Endodermal cell (in vitro differentiated cells): ENCODE data around the gene LRRFIP1. TPM values are rescaled to one million over a fixed set of nuclear protein-coding genes. Genes with fewer than 3 reads are reported as not detected.

ENCODE experiments used
- DNase-seq: peaks from one replicate; pipeline ENCODE4 v3.0.0-alpha.2; 2017
- H3K27ac ChIP-seq: 2 replicates; pipeline ENCODE4 v1.5.1; 2013; ENCODE audit warnings: mild to moderate bottlenecking, low read depth, low read length, moderate library complexity
- H3K27me3 ChIP-seq: 2 replicates; pipeline ENCODE4 v1.6.1; 2013; ENCODE audit warnings: mild to moderate bottlenecking, low read length, moderate library complexity; ENCODE audit not compliant: insufficient read depth, control insufficient read depth, poor library complexity, severe bottlenecking
- H3K36me3 ChIP-seq: 2 replicates; pipeline ENCODE4 v1.7.0; 2013; ENCODE audit warnings: mild to moderate bottlenecking, low read length, moderate library complexity; ENCODE audit not compliant: control insufficient read depth, insufficient read depth
- H3K4me1 ChIP-seq: one replicate; pipeline ENCODE4 v1.7.0; 2013; ENCODE audit warnings: low read length; ENCODE audit not compliant: control insufficient read depth, insufficient read depth
- H3K4me3 ChIP-seq: 2 replicates; pipeline ENCODE4 v1.5.1; 2013; ENCODE audit warnings: mild to moderate bottlenecking, low read length, moderate library complexity
- H3K9ac ChIP-seq: 2 replicates; pipeline ENCODE4 v1.6.1; 2013; ENCODE audit warnings: mild to moderate bottlenecking, low read length, moderate library complexity; ENCODE audit not compliant: poor library complexity, severe bottlenecking; ENCODE audit errors: extremely low read depth
- H3K9me3 ChIP-seq: 2 replicates; pipeline ENCODE4 v1.6.1; 2013; ENCODE audit warnings: mild to moderate bottlenecking, low read length, moderate library complexity; ENCODE audit not compliant: control insufficient read depth
- H3K27ac Mint-ChIP-seq: 2 replicates; pipeline ENCODE4 v1.8.0; 2020; ENCODE audit warnings: mixed read lengths
- H3K27me3 Mint-ChIP-seq: 2 replicates; pipeline ENCODE4 v1.8.0; 2021; ENCODE audit warnings: mild to moderate bottlenecking, mixed read lengths; ENCODE audit not compliant: insufficient read depth
- H3K36me3 Mint-ChIP-seq: 2 replicates; pipeline ENCODE4 v1.8.0; 2020; ENCODE audit warnings: low read depth, mixed read lengths
- H3K4me1 Mint-ChIP-seq: 2 replicates; pipeline ENCODE4 v1.8.0; 2020; ENCODE audit warnings: mixed read lengths
- H3K4me3 Mint-ChIP-seq: 2 replicates; pipeline ENCODE4 v1.8.0; 2020; ENCODE audit warnings: mild to moderate bottlenecking, moderate library complexity, mixed read lengths
- H3K9me3 Mint-ChIP-seq: 2 replicates; pipeline ENCODE4 v1.8.0; 2020; ENCODE audit warnings: mild to moderate bottlenecking, mixed read lengths
- WGBS, 2 experiments: methylation state at CpG; one replicate each; pipeline versions ENCODE4 v1.1.5 to v1.1.7; 2013; ENCODE audit warnings: missing lambda C conversion rate in 2 of 2, mixed read lengths in 1 of 2; ENCODE audit not compliant: insufficient coverage in 1 of 2, insufficient read length in 1 of 2; 5-methylcytosine and 5-hydroxymethylcytosine counted together
- total RNA-seq, 2 donors: library from RNA; stranded (reverse); fragmentation: NEBNext Ultra II Directional in 1 of 2; extraction: Animal tissue kit (Norgen Biotek cat#: 25700) in 1 of 2; gene quantifications; 2 replicates in 1 of 2; 3 replicates in 1 of 2; pipeline ENCODE4 v1.2.1, GENCODE V29; 2021
- TF ChIP-seq, protein P1 (sequence below): fragments of 200-600 bp; sonication (generic); conservative IDR thresholded peaks from 2 replicates; pipeline ENCODE4 v1.5.0; 2021; ENCODE audit warnings: antibody characterized with exemption, mild to moderate bottlenecking

Gene LRRFIP1
- total RNA-seq, 2 donors from 2014 or later: 102 to 132 TPM

DNA sequence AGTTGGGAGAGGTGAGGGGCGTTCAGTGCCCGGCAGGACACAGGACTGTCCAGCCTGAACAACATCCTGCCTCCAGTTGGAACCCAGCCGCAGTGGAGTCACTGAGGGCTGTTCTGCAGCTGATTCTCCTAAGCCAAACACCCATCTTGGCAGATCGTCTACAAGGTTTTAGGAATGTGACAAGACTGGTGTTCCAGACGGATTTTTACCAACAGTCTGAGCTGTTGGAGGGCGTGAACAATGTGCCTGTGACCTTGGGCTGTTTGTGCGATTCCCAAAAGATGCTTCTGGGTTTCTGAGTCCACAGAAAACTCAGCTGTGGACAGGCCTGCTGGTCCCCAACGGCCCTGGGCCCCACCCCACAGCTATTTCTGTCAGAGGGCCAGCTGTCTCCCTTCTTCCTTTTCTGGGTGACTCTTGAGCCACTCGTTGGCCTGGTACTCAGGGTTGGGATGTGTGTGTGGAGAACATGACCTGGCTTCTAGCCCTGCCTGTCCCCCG is 5.7 kb downstream of the LRRFIP1 start:
- Histone ChIP-seq H3K36me3 (peaks cover 93% of the 10 kb centered on the region), H3K27ac (no peak overlapping the region), H3K4me3 (no peak overlapping the region), H3K9ac (no peak overlapping the region), H3K27me3 (no peaks in the 10 kb centered on the region), H3K9me3 (peaks cover 47% of the 10 kb centered on the region), H3K4me1 (peaks cover 6% of the 10 kb centered on the region)
- DNase-seq: no peak
- Mint-ChIP-seq H3K27me3 (no peaks in the 10 kb centered on the region), H3K4me1 (peaks cover 30% of the 10 kb centered on the region), H3K9me3 (peaks cover 38% of the 10 kb centered on the region), H3K27ac (no peak overlapping the region), H3K36me3 (peaks cover 76% of the 10 kb centered on the region), H3K4me3 (no peak overlapping the region)
- TF ChIP-seq, protein P1, sequence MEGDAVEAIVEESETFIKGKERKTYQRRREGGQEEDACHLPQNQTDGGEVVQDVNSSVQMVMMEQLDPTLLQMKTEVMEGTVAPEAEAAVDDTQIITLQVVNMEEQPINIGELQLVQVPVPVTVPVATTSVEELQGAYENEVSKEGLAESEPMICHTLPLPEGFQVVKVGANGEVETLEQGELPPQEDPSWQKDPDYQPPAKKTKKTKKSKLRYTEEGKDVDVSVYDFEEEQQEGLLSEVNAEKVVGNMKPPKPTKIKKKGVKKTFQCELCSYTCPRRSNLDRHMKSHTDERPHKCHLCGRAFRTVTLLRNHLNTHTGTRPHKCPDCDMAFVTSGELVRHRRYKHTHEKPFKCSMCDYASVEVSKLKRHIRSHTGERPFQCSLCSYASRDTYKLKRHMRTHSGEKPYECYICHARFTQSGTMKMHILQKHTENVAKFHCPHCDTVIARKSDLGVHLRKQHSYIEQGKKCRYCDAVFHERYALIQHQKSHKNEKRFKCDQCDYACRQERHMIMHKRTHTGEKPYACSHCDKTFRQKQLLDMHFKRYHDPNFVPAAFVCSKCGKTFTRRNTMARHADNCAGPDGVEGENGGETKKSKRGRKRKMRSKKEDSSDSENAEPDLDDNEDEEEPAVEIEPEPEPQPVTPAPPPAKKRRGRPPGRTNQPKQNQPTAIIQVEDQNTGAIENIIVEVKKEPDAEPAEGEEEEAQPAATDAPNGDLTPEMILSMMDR: no peak
- 96 to 98% methylated on average over 8 to 10 of the region's 10 CpGs for WGBS, 2 experiments

DNA sequence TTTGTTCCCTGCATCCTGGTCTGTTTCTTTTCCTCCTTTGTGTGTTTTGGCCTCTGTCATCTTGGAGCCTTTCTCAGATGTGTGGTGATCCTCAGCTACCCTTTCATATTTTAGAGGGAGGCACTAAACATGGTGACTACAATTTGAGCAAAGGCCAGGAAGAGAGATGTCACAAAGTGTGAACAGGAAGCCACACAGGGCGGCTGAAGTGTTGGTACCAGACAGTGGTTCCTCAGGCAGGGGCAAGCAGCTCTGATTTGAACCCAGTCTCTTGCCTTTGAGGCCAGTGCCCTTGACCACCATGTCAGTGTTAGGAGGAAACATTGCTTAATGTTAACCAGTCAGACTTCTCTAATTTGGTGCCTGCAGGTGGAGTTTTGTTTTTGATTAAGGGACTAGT is 9.2 kb downstream of the LRRFIP1 start:
- no peak overlapping the region for H3K27ac ChIP-seq
- H3K9me3 Mint-ChIP-seq: peaks cover 40% of the 10 kb centered on the region
- no peak overlapping the region for H3K9ac ChIP-seq
- WGBS, 2 experiments: 91 to 100% methylated on average over 1 of the region's 1 CpG
- peak overlapping the region; percentile 18 for H3K4me3 ChIP-seq
- peaks cover 97% of the 10 kb centered on the region for H3K36me3 ChIP-seq
- H3K27me3 ChIP-seq: no peaks in the 10 kb centered on the region
- peaks cover 47% of the 10 kb centered on the region for H3K9me3 ChIP-seq
- H3K27ac Mint-ChIP-seq: no peak overlapping the region
- H3K36me3 Mint-ChIP-seq: peaks cover 80% of the 10 kb centered on the region
- no peaks in the 10 kb centered on the region for H3K4me1 ChIP-seq
- no peak overlapping the region for H3K4me3 Mint-ChIP-seq
- no peaks in the 10 kb centered on the region for H3K27me3 Mint-ChIP-seq
- no peak for DNase-seq
- H3K4me1 Mint-ChIP-seq: peaks cover 5% of the 10 kb centered on the region
- TF ChIP-seq, protein P1: no peak

DNA sequence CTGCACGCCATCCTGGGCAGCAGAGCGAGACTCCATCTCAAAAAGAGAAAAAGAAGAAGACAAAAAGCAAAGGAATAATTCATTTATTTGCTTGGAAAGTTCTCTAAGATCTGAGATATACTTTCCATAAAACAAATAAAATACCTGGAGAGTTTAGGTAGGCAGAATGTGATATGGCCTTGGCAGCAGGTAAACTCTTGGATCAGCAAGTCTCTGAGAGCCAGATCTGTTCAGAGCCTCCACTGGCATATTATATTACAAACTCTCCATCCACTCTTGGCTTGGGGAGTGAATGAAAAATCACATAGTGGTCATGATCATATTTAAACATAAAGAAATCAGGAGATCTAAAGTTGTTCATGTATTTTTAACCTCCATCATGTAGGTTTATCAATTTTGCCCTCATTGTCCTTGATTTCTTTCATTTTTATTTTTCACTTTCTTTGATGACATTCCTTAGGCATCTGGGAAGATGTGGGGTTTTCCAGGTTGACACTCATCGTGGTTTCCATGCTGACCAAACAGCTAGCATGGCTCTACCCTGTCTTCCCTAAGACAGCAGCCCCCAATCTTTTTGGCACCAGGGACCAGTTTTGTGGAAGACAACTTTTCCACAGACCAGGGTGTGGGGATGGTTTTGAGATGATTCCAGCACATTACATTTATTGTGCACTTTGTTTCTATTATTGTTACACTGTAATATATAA is 10.2 kb downstream of the LRRFIP1 start:
- DNase-seq: no peak
- Histone ChIP-seq H3K4me3 (no peak overlapping the region), H3K4me1 (no peaks in the 10 kb centered on the region), H3K27me3 (no peaks in the 10 kb centered on the region), H3K36me3 (peaks cover 97% of the 10 kb centered on the region), H3K9me3 (peaks cover 51% of the 10 kb centered on the region), H3K27ac (no peak overlapping the region), H3K9ac (no peak overlapping the region)
- H3K27ac Mint-ChIP-seq: no peak overlapping the region
- TF ChIP-seq, protein P1: no peak
- peaks cover 3% of the 10 kb centered on the region for H3K4me1 Mint-ChIP-seq
- no peaks in the 10 kb centered on the region for H3K27me3 Mint-ChIP-seq
- H3K4me3 Mint-ChIP-seq: no peak overlapping the region
- WGBS, 2 experiments: 99% methylated on average over 3 of the region's 3 CpGs; no CpG with 5 or more reads in 1 of the 2 experiments
- H3K36me3 Mint-ChIP-seq: peaks cover 83% of the 10 kb centered on the region
- peaks cover 44% of the 10 kb centered on the region for H3K9me3 Mint-ChIP-seq
